ENCODE measurements around the gene COL26A1.

- TF ChIP-seq CTCF (IDR thresholded peaks at IDR 0.05) = no peak
- no peak for TF ChIP-seq POLR2AphosphoS5 (IDR thresholded peaks at IDR 0.05)
Measured at GRCh38 chr7:101401390-101402080, 38.9 kb downstream of the COL26A1 start.
